GM10248 (cell line): ENCODE measurements around the gene HMCN1.

ENCODE experiments used
- CTCF ChIA-PET: fragments of 300-600 bp; sonication (Branson Sonifier 250); formaldehyde crosslinking; extraction: SDS; loops from one replicate; lab custom pipeline; 2021; ENCODE audit warnings: antibody characterized with exemption; lab: Yijun Ruan, JAX
- POLR2A ChIA-PET: fragments of 350-650 bp; sonication (Branson Sonifier 250); formaldehyde crosslinking; extraction: SDS; loops from one replicate; lab custom pipeline; 2020; ENCODE audit warnings: antibody characterized with exemption; lab: Yijun Ruan, JAX
- DNase-seq: peaks from one replicate; pipeline ENCODE4 v3.0.0; 2012; ENCODE audit errors: extremely low spot score
- TF ChIP-seq, protein P1 (sequence below): IDR thresholded peaks from 2 replicates; pipeline ENCODE4 v1.5.1; 2012; ENCODE audit warnings: mild to moderate bottlenecking, low read depth; ENCODE audit errors: extremely low read depth, missing control alignments, control extremely low read depth

Gene HMCN1

DNA sequence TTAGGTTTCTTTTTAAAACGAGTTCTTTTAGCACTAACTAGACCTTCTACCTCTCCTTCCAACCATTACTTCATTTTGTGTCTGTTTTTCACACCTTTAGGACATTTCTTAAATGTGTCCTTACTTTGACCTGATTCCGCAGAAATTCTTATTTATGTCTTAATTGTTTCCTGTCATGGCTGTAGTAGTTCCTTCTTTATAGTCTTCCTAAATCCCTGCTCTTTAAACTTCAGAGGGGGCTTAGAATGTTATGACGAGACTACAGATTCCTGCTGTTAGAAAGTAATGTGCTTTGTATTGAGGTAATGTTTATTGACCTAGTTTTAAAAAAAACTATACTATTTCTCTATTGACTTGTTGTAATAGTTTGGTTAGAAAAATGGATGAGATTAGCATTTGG lies 70.4 kb downstream of the HMCN1 start:
- ChIA-PET CTCF (no interaction called here), POLR2A (interaction anchor here (0.5 kb wide), 1 partner anchor 512 kb away, joined by 6 read pairs; no protein-coding TSS in a partner anchor)
- no peak for DNase-seq
- TF ChIP-seq, protein P1, sequence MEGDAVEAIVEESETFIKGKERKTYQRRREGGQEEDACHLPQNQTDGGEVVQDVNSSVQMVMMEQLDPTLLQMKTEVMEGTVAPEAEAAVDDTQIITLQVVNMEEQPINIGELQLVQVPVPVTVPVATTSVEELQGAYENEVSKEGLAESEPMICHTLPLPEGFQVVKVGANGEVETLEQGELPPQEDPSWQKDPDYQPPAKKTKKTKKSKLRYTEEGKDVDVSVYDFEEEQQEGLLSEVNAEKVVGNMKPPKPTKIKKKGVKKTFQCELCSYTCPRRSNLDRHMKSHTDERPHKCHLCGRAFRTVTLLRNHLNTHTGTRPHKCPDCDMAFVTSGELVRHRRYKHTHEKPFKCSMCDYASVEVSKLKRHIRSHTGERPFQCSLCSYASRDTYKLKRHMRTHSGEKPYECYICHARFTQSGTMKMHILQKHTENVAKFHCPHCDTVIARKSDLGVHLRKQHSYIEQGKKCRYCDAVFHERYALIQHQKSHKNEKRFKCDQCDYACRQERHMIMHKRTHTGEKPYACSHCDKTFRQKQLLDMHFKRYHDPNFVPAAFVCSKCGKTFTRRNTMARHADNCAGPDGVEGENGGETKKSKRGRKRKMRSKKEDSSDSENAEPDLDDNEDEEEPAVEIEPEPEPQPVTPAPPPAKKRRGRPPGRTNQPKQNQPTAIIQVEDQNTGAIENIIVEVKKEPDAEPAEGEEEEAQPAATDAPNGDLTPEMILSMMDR, result no peak

DNA sequence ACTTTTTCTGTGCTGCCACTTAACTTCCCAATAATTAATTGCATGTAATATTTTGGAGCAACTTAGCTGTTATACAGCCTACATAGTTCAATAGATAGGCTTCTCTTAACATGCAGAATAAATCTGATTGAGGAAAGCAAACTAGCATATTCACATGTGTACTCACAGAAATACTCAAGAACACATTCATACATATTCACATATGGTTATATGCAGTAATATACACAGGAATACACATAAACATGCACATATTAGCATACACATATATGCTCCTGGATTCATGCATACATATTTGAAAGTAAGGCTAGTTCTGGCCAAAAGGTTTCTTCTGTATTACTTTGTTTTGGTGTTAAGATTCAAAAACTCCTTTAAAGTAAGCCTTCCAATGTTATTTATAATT lies 73.1 kb downstream of the HMCN1 start:
- CTCF ChIA-PET, result no interaction called here
- no peak for DNase-seq
- TF ChIP-seq, protein P1, result no peak
- POLR2A ChIA-PET, result no interaction called here

DNA sequence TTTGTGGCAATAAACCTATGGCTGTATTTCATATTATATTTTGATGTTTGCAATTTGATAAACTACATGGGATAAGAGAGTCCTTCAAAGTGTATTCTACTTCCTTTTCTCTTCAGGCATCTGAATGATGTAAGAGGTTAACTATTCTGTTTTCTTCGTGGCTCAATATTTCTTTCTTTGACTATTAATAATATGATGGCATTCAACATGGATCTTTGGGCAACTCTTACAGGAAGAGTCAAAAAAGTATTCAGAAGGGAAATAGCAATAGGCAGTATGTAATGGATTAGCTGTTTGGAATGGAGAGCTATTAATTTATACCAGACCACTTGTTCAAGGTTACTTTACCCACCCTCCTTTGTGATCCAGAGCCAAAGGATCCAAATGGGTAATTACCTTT lies 74.4 kb downstream of the HMCN1 start:
- no peak for DNase-seq
- TF ChIP-seq, protein P1, result no peak
- POLR2A ChIA-PET, result no interaction called here
- CTCF ChIA-PET, result no interaction called here

- CTCF ChIA-PET, result interaction anchor here (0.8 kb wide), 1 partner anchor 438 kb away, joined by 3 read pairs; no protein-coding TSS in a partner anchor
- no peak for DNase-seq
- POLR2A ChIA-PET, result no interaction called here
- TF ChIP-seq, protein P1, result no peak
These were observed 77.0 kb downstream of the HMCN1 start for GRCh38 chr1:185811073-185811709.

DNA sequence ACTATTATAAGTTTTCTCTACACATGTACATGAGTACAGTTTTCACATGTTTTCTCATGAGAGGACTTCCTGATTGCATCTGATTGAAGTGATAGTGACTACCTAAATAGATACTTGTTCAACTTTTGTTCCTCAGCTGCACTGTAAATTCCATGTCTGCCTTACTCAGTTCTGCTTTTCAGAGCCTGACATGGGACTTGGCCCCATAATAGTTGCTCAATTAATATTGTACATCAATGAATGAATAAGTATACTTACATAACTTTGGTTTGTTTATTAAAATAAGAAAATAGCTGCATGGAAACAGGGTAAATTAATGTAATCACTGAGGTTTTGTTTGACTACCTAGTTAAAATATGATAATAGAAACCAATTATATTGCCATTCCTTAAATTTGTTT lies 78.7 kb downstream of the HMCN1 start:
- CTCF ChIA-PET, result interaction anchor here (1.0 kb wide), 1 partner anchor 401 kb away, joined by 3 read pairs; no protein-coding TSS in a partner anchor
- DNase-seq, result no peak
- TF ChIP-seq, protein P1, result no peak
- POLR2A ChIA-PET, result no interaction called here

DNA sequence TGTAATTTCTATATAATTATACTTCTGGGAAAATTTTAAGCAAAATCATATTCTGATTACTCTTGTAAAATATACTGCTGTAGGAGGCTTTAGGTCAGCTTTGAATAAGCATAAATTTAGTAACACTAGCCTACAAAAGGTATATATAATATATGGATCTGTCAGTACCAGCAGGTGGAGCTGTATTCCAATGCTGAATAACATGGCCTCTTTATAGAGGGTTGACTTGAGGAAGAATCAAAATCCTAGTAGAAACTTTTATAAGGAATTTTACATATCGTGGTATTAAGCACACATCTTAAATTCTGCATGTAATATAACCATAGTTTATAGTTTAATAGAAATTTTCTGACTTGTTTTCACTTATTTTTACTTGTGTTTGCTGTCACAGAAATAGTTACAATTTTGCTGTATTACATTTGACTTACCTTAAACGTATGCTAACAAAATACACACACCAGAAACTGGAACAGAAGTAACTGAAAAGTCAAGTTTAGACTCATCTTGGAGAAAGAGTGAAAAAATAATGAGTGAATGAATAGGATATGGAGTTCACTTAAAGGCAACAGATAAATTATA lies 79.3 kb downstream of the HMCN1 start:
- no peak for DNase-seq
- ChIA-PET CTCF (interaction anchor here (1.0 kb wide), 1 partner anchor 401 kb away, joined by 3 read pairs; no protein-coding TSS in a partner anchor), POLR2A (no interaction called here)
- TF ChIP-seq, protein P1, result peak; percentile 42
